Ovary (tissue), 3 donors: ENCODE measurements around the gene CREBZF.

Experiments used
- CTCF ChIP-seq, 3 donors: fragments of 450-650 bp in 2 of 3; fragments of 200-600 bp in 1 of 3; IDR thresholded peaks; one replicate each; pipeline versions ENCODE4 v1.5.1 to v1.8.0; 2016 to 2022; ENCODE audit warnings: antibody characterized with exemption in 3 of 3, mild to moderate bottlenecking in 1 of 3
- EP300 ChIP-seq: sonication (generic); formaldehyde crosslinking; IDR thresholded peaks from one replicate; pipeline ENCODE4 v1.6.1; 2017; ENCODE audit warnings: antibody characterized with exemption
- POLR2A ChIP-seq: fragments of 450-650 bp; IDR thresholded peaks from one replicate; pipeline ENCODE4 v1.6.1; 2017; ENCODE audit warnings: antibody characterized with exemption, mild to moderate bottlenecking, moderate library complexity
- donor health status: DM: no; HTN: no; CAD: no.

GRCh38 chr11:85658180-85658579 lies 6.7 kb downstream of the CREBZF start:
- TF ChIP-seq CTCF (IDR thresholded peaks at IDR 0.05) (no peak), EP300 (no peak), POLR2A (no peak)
